DND-41 (cell line): ENCODE results near the gene RASD1.

ENCODE experiments used
- EZH2 ChIP-seq: IDR thresholded peaks from 3 replicates; pipeline ENCODE4 v1.6.1; 2012; ENCODE audit warnings: borderline replicate concordance, low read depth, mild to moderate bottlenecking, moderate library complexity, low read length, inconsistent platforms; ENCODE audit not compliant: severe bottlenecking
- TF ChIP-seq, protein P1 (sequence below): IDR thresholded peaks from 2 replicates; pipeline ENCODE4 v1.5.1; 2012; ENCODE audit warnings: borderline replicate concordance, low read length, moderate library complexity, mild to moderate bottlenecking; ENCODE audit not compliant: poor library complexity, severe bottlenecking; ENCODE audit errors: extremely low read depth

DNA sequence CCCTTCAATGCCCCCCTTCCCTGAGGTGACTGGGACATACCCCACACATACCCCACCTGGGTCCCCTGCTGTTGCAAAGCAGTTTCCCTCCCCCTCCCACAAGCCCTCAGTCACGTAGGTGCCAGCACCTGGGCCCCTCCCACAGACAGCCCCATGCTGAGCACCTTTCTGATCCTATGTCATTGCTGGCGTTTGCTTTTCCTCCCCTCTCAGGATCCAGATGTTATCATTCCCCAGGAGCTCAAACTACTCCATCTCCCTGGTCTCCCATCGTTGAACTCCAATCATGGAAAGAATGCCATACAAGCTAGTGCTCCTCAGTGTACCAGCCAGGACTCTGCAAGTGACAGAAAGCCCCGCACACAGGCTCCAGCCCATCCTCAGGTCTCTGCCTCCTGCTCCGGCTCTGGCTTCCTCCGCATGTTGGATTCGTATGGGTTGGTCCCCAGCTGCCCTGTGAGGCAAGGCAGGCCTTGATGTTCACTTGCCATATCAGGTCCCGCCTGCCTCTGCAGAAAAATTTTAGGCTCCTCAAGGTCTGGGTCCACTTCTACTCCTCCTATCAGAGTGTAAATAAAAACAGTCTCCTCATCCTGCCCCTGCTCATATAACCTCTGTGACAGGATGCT lies 50.8 kb downstream of the RASD1 start:
- TF ChIP-seq, protein P1, sequence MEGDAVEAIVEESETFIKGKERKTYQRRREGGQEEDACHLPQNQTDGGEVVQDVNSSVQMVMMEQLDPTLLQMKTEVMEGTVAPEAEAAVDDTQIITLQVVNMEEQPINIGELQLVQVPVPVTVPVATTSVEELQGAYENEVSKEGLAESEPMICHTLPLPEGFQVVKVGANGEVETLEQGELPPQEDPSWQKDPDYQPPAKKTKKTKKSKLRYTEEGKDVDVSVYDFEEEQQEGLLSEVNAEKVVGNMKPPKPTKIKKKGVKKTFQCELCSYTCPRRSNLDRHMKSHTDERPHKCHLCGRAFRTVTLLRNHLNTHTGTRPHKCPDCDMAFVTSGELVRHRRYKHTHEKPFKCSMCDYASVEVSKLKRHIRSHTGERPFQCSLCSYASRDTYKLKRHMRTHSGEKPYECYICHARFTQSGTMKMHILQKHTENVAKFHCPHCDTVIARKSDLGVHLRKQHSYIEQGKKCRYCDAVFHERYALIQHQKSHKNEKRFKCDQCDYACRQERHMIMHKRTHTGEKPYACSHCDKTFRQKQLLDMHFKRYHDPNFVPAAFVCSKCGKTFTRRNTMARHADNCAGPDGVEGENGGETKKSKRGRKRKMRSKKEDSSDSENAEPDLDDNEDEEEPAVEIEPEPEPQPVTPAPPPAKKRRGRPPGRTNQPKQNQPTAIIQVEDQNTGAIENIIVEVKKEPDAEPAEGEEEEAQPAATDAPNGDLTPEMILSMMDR: no peak
- TF ChIP-seq EZH2: no peak
